Cardiac muscle cell (in vitro differentiated cells and primary cell): ENCODE results near the gene ARV1. TPM values are rescaled to one million over a fixed set of nuclear protein-coding genes. Genes with fewer than 3 reads are reported as not detected.
"Not testable (repeated sequence)": the region's sequence is repeated elsewhere in the genome, so short reads cannot be mapped to it uniquely, and the experiment has no call there.

ENCODE experiments used
- DNase-seq, 2 donors: peaks; one replicate each; pipeline versions ENCODE4 v3.0.0 to v3.0.0-alpha.2; 2010 to 2017; ENCODE audit warnings: low read depth in 1 of 2, low spot score in 1 of 2
- H3K27ac ChIP-seq: fragments of 200-600 bp; sonication (generic); 2 replicates; pipeline ENCODE4 v1.5.1; 2016
- H3K27me3 ChIP-seq: fragments of 200-600 bp; sonication (generic); 2 replicates; pipeline ENCODE4 v1.6.0; 2016; ENCODE audit warnings: control low read depth
- H3K36me3 ChIP-seq: fragments of 200-600 bp; sonication (generic); 2 replicates; pipeline ENCODE4 v1.5.1; 2016; ENCODE audit warnings: control low read depth
- H3K4me1 ChIP-seq: fragments of 200-600 bp; sonication (generic); 2 replicates; pipeline ENCODE4 v1.8.1; 2017; ENCODE audit warnings: low read depth, mild to moderate bottlenecking, mixed run types
- H3K4me3 ChIP-seq: fragments of 200-600 bp; sonication (generic); 2 replicates; pipeline ENCODE4 v1.5.1; 2016; ENCODE audit warnings: mild to moderate bottlenecking
- H3K9me3 ChIP-seq: fragments of 200-600 bp; sonication (generic); 2 replicates; pipeline ENCODE4 v1.5.1; 2017; ENCODE audit warnings: low read depth, mild to moderate bottlenecking, control low read depth
- polyA plus RNA-seq: library from polyadenylated mRNA; unstranded; fragments of >200 nt; fragmentation: Nextera tagmentation; extraction: Ambion mirVana; gene quantifications from 2 replicates; pipeline ENCODE4 v1.2.1, GENCODE V29; 2016
- total RNA-seq: library from RNA; depleted of rRNA; stranded (reverse); fragments of >200 nt; gene quantifications from 2 replicates; pipeline ENCODE4 v1.2.3, GENCODE V29; 2016
- TF ChIP-seq, protein P1 (sequence below): IDR thresholded peaks from 2 replicates; pipeline ENCODE4 v1.5.1; 2012; ENCODE audit warnings: low read depth, mild to moderate bottlenecking, low read length

The ARV1 gene
- total and polyA plus RNA-seq, 2 experiments from 2014 or later = 21.1 to 40.3 TPM

DNA sequence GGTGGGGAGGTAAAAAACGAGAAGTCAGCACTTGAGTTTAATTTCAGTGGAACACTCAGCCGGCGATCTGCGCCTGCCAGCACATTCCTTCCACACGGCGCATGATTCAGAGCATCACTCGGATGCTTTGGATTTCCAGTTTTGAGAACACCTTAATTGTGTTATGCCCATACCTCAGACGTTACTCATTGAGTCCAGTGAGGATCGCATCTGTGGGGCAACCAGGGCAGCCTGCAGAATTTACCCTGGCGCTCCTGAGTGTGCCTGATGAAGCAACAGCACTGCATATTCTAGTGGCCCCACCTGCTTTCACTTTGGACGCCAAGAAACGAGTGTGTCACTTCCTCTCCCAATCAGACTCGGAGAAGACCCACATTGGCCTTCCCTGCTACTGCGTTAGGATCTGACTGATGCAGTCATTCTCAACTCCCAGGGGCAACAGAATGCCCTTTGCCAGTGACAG is 41.3 kb downstream of the ARV1 start:
- no peaks in the 10 kb centered on the region for H3K27me3 ChIP-seq
- no peak overlapping the region for H3K27ac ChIP-seq
- DNase-seq = peak in 1 of 2 donors; percentile 31
- H3K9me3 ChIP-seq = no peaks in the 10 kb centered on the region
- no peak overlapping the region for H3K4me3 ChIP-seq
- no peaks in the 10 kb centered on the region for H3K4me1 ChIP-seq
- TF ChIP-seq, protein P1, sequence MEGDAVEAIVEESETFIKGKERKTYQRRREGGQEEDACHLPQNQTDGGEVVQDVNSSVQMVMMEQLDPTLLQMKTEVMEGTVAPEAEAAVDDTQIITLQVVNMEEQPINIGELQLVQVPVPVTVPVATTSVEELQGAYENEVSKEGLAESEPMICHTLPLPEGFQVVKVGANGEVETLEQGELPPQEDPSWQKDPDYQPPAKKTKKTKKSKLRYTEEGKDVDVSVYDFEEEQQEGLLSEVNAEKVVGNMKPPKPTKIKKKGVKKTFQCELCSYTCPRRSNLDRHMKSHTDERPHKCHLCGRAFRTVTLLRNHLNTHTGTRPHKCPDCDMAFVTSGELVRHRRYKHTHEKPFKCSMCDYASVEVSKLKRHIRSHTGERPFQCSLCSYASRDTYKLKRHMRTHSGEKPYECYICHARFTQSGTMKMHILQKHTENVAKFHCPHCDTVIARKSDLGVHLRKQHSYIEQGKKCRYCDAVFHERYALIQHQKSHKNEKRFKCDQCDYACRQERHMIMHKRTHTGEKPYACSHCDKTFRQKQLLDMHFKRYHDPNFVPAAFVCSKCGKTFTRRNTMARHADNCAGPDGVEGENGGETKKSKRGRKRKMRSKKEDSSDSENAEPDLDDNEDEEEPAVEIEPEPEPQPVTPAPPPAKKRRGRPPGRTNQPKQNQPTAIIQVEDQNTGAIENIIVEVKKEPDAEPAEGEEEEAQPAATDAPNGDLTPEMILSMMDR = peak; percentile 2
- H3K36me3 ChIP-seq = no peaks in the 10 kb centered on the region

- no peaks in the 10 kb centered on the region for H3K27me3 ChIP-seq
- TF ChIP-seq, protein P1 = no peak
- H3K36me3 ChIP-seq = no peaks in the 10 kb centered on the region
- H3K9me3 ChIP-seq = no peaks in the 10 kb centered on the region
- peak in 1 of 2 donors; percentile 23 for DNase-seq
- H3K4me3 ChIP-seq = no peak overlapping the region
- no peaks in the 10 kb centered on the region for H3K4me1 ChIP-seq
- H3K27ac ChIP-seq = no peak overlapping the region
Measured at GRCh38 chr1:231020816-231021215, 41.9 kb downstream of the ARV1 start.

- TF ChIP-seq, protein P1 = no peak
- H3K4me3 ChIP-seq = no peak overlapping the region
- H3K27ac ChIP-seq = no peak overlapping the region
Measured at GRCh38 chr1:231021540-231022031, 42.7 kb downstream of the ARV1 start.

GRCh38 chr1:231022543-231022942 is 43.6 kb downstream of the ARV1 start:
- not testable (repeated sequence) for DNase-seq, H3K27me3 ChIP-seq, H3K9me3 ChIP-seq, H3K4me3 ChIP-seq, H3K4me1 ChIP-seq, H3K36me3 ChIP-seq, H3K27ac ChIP-seq

More at GRCh38 chr1:231021540-231022031, 42.7 kb downstream of the ARV1 start:
- Histone ChIP-seq H3K27me3 (no peaks in the 10 kb centered on the region), H3K9me3 (no peaks in the 10 kb centered on the region), H3K36me3 (no peaks in the 10 kb centered on the region), H3K4me1 (no peaks in the 10 kb centered on the region)
- no peak for DNase-seq

GRCh38 chr1:231023150-231023549 is 44.3 kb downstream of the ARV1 start:
- Histone ChIP-seq H3K4me3 (no peak overlapping the region), H3K36me3 (no peaks in the 10 kb centered on the region), H3K9me3 (no peaks in the 10 kb centered on the region), H3K27me3 (no peaks in the 10 kb centered on the region), H3K27ac (no peak overlapping the region), H3K4me1 (no peaks in the 10 kb centered on the region)
- TF ChIP-seq, protein P1 = no peak
- DNase-seq = no peak

- Histone ChIP-seq H3K27me3 (no peaks in the 10 kb centered on the region), H3K9me3 (no peaks in the 10 kb centered on the region), H3K27ac (no peak overlapping the region), H3K4me1 (no peaks in the 10 kb centered on the region), H3K4me3 (no peak overlapping the region), H3K36me3 (no peaks in the 10 kb centered on the region)
- DNase-seq = no peak
- TF ChIP-seq, protein P1 = no peak
Measured at GRCh38 chr1:231026576-231026975, 47.7 kb downstream of the ARV1 start.
